Naive thymus-derived CD8-positive, alpha-beta T cell (primary cell): Measurements from ENCODE around the gene TRMT1. TPM values are rescaled to one million over a fixed set of nuclear protein-coding genes. Genes with fewer than 3 reads are reported as not detected.
A peak's percentile ranks its signal among the peaks of the same experiment; 100 is the strongest.

Experiments used
- ATAC-seq, 2 donors: fragments of 150-1000 bp; cut with Tn5 transposase in 1 of 2; sonication (Bioruptor Pico), chemical (Tn5 transposase) in 1 of 2; 1 replicate in 1 of 2; 2 replicates in 1 of 2; pipeline ENCODE4 v1.10.0; 2021; ENCODE audit warnings: mild to moderate bottlenecking in 2 of 2, moderate library complexity in 2 of 2
- POLR2A ChIA-PET: fragments of 350-600 bp; sonication (Branson Sonifier 250); formaldehyde crosslinking; loops from one replicate; lab custom pipeline; 2021; ENCODE audit warnings: antibody characterized with exemption; lab: Charles Lee
- DNase-seq, 10 donors: peaks; one replicate each; pipeline versions ENCODE4 v3.0.0 to v3.0.0-alpha.2; 2020 to 2022
- H3K27ac Mint-ChIP-seq, 10 donors: one replicate each; pipeline ENCODE4 v1.8.0; 2020 to 2022; ENCODE audit warnings: mild to moderate bottlenecking in 10 of 10, mixed read lengths in 10 of 10, moderate library complexity in 4 of 10, inconsistent platforms in 1 of 10
- H3K27me3 Mint-ChIP-seq, 5 donors: one replicate each; pipeline ENCODE4 v1.8.0; 2021 to 2022; ENCODE audit warnings: mixed read lengths in 5 of 5
- H3K36me3 Mint-ChIP-seq, 3 donors: one replicate each; pipeline ENCODE4 v1.8.0; 2020 to 2022; ENCODE audit warnings: mixed read lengths in 3 of 3, mild to moderate bottlenecking in 2 of 3, inconsistent platforms in 1 of 3
- H3K4me1 Mint-ChIP-seq, 4 donors: one replicate each; pipeline ENCODE4 v1.8.0; 2021 to 2022; ENCODE audit warnings: mixed read lengths in 4 of 4
- H3K4me3 Mint-ChIP-seq, 10 donors: one replicate each; pipeline ENCODE4 v1.8.0; 2020 to 2022; ENCODE audit warnings: mild to moderate bottlenecking in 10 of 10, mixed read lengths in 10 of 10, moderate library complexity in 6 of 10, inconsistent platforms in 1 of 10
- H3K9me3 Mint-ChIP-seq, 9 donors: one replicate each; pipeline ENCODE4 v1.8.0; 2020 to 2022; ENCODE audit warnings: mixed read lengths in 9 of 9, mild to moderate bottlenecking in 3 of 9, inconsistent platforms in 1 of 9, moderate library complexity in 1 of 9
- polyA plus RNA-seq, 3 donors: library from polyadenylated mRNA; unstranded; fragments of 300-500 nt; fragmentation: Illumina TruSeq; gene quantifications; one replicate each; pipeline ENCODE4 v1.2.3, GENCODE V29; 2021
- total RNA-seq, 8 experiments: library from RNA in 2 of 8; stranded (reverse) in 2 of 8; gene quantifications; one replicate each; pipeline ENCODE4 v1.2.3 and lab custom pipeline; 2021 to 2026

The TRMT1 gene
- total and polyA plus RNA-seq, 5 experiments from 2014 or later: 26.1 to 103 (median 35.1) TPM

GRCh38 chr19:13069415-13070359 is 46.9 kb downstream of the TRMT1 start:
- ATAC-seq (no peak), DNase-seq (no peak)
- Mint-ChIP-seq H3K27me3 (peaks cover 0 to 10% (median 0%) of the 10 kb centered on the region in 5 donors), H3K4me1 (peaks cover 0 to 2% (median 0%) of the 10 kb centered on the region in 4 donors), H3K9me3 (no peaks in the 10 kb centered on the region), H3K27ac (peak overlapping the region in 1 of 10 donors; percentile 24), H3K4me3 (no peak overlapping the region), H3K36me3 (peaks cover 0 to 7% (median 0%) of the 10 kb centered on the region in 3 donors)
- POLR2A ChIA-PET: no interaction called here

GRCh38 chr19:13068085-13068846 is 48.3 kb downstream of the TRMT1 start:
- POLR2A ChIA-PET: interaction anchor here (0.5 kb wide), 1 partner anchor 91 kb away, joined by 3 read pairs; no protein-coding TSS in a partner anchor
- peaks cover 0 to 17% (median 5%) of the 10 kb centered on the region in 5 donors for H3K27me3 Mint-ChIP-seq
- peak overlapping the region in 2 of 10 donors; percentile 12 to 56 for H3K27ac Mint-ChIP-seq

GRCh38 chr19:13066933-13067807 is 49.4 kb downstream of the TRMT1 start:
- ATAC-seq: no peak
- peaks cover 0 to under 1% (median 0%) of the 10 kb centered on the region in 3 donors for H3K36me3 Mint-ChIP-seq
- POLR2A ChIA-PET: interaction anchor here (0.6 kb wide), 1 partner anchor 100 kb away, joined by 3 read pairs; no protein-coding TSS in a partner anchor
- peaks cover 0 to 2% (median 0%) of the 10 kb centered on the region in 4 donors for H3K4me1 Mint-ChIP-seq
- DNase-seq: no peak
- H3K9me3 Mint-ChIP-seq: no peaks in the 10 kb centered on the region
- no peak overlapping the region for H3K4me3 Mint-ChIP-seq
- H3K27ac Mint-ChIP-seq: no peak overlapping the region
- peaks cover 2 to 28% (median 9%) of the 10 kb centered on the region in 5 donors for H3K27me3 Mint-ChIP-seq

More at GRCh38 chr19:13068085-13068846, 48.3 kb downstream of the TRMT1 start:
- no peaks in the 10 kb centered on the region for H3K9me3 Mint-ChIP-seq
- H3K4me1 Mint-ChIP-seq: peaks cover 0 to 2% (median 0%) of the 10 kb centered on the region in 4 donors
- ATAC-seq (no peak), DNase-seq (no peak)
- H3K4me3 Mint-ChIP-seq: no peak overlapping the region
- peaks cover 0 to 2% (median 0%) of the 10 kb centered on the region in 3 donors for H3K36me3 Mint-ChIP-seq

- POLR2A ChIA-PET: no interaction called here
- DNase-seq (no peak), ATAC-seq (no peak)
- Mint-ChIP-seq H3K27me3 (peaks cover 2 to 31% (median 12%) of the 10 kb centered on the region in 5 donors), H3K4me3 (no peak overlapping the region), H3K36me3 (no peaks in the 10 kb centered on the region), H3K27ac (no peak overlapping the region), H3K9me3 (no peaks in the 10 kb centered on the region), H3K4me1 (peaks cover 3 to 5% (median 3%) of the 10 kb centered on the region in 4 donors)
Measured at GRCh38 chr19:13066226-13066625, 50.3 kb downstream of the TRMT1 start.

GRCh38 chr19:13064092-13064489 is 52.4 kb downstream of the TRMT1 start:
- peaks cover 4 to 31% (median 12%) of the 10 kb centered on the region in 5 donors for H3K27me3 Mint-ChIP-seq
- H3K36me3 Mint-ChIP-seq: no peaks in the 10 kb centered on the region
- H3K9me3 Mint-ChIP-seq: no peaks in the 10 kb centered on the region
- ATAC-seq (no peak), DNase-seq (no peak)
- H3K27ac Mint-ChIP-seq: peak overlapping the region in 1 of 10 donors; percentile 76
- no peak overlapping the region for H3K4me3 Mint-ChIP-seq
- peaks cover 4 to 11% (median 9%) of the 10 kb centered on the region in 4 donors for H3K4me1 Mint-ChIP-seq
- POLR2A ChIA-PET: no interaction called here

- DNase-seq (no peak), ATAC-seq (no peak)
- peaks cover 4 to 31% (median 12%) of the 10 kb centered on the region in 5 donors for H3K27me3 Mint-ChIP-seq
- no peaks in the 10 kb centered on the region for H3K9me3 Mint-ChIP-seq
- H3K36me3 Mint-ChIP-seq: no peaks in the 10 kb centered on the region
- peak overlapping the region in 1 of 10 donors; percentile 8 for H3K27ac Mint-ChIP-seq
- POLR2A ChIA-PET: no interaction called here
- H3K4me1 Mint-ChIP-seq: peaks cover 3 to 11% (median 9%) of the 10 kb centered on the region in 4 donors
- H3K4me3 Mint-ChIP-seq: no peak overlapping the region
Measured at GRCh38 chr19:13063461-13064091, 53.0 kb downstream of the TRMT1 start.

- no peaks in the 10 kb centered on the region for H3K9me3 Mint-ChIP-seq
Measured at GRCh38 chr19:13062317-13062716, 54.2 kb downstream of the TRMT1 start.

GRCh38 chr19:13060964-13061927 is 55.3 kb downstream of the TRMT1 start:
- Mint-ChIP-seq H3K36me3 (no peaks in the 10 kb centered on the region), H3K27ac (peak overlapping the region in 1 of 10 donors; percentile 52), H3K9me3 (no peaks in the 10 kb centered on the region), H3K27me3 (peaks cover 4 to 31% (median 12%) of the 10 kb centered on the region in 5 donors), H3K4me1 (peaks cover 3 to 11% (median 9%) of the 10 kb centered on the region in 4 donors), H3K4me3 (peak overlapping the region; percentile 70 to 89 (median 83))
- peak; percentile 97 to 99 for ATAC-seq
- POLR2A ChIA-PET: interaction anchor here (0.7 to 1.8 kb wide), 10 partner anchors 33 to 83 kb away, joined by 3 to 8 read pairs (median 4); no protein-coding TSS in a partner anchor
- DNase-seq: peak; percentile 54 to 83 (median 71)

More at GRCh38 chr19:13062317-13062716, 54.2 kb downstream of the TRMT1 start:
- Mint-ChIP-seq H3K36me3 (no peaks in the 10 kb centered on the region), H3K4me3 (no peak overlapping the region), H3K27ac (no peak overlapping the region), H3K4me1 (peaks cover 3 to 11% (median 9%) of the 10 kb centered on the region in 4 donors), H3K27me3 (peaks cover 4 to 31% (median 12%) of the 10 kb centered on the region in 5 donors)
- no peak for DNase-seq
- no peak for ATAC-seq
- POLR2A ChIA-PET: interaction anchor here (1.5 to 1.8 kb wide), 2 partner anchors 48 to 78 kb away, joined by 4 read pairs; no protein-coding TSS in a partner anchor

- Mint-ChIP-seq H3K4me1 (peaks cover 3 to 11% (median 9%) of the 10 kb centered on the region in 4 donors), H3K27ac (no peak overlapping the region), H3K4me3 (peak overlapping the region in 7 of 10 donors; percentile 70 to 89 (median 83)), H3K9me3 (no peaks in the 10 kb centered on the region), H3K27me3 (peaks cover 4 to 28% (median 12%) of the 10 kb centered on the region in 5 donors), H3K36me3 (no peaks in the 10 kb centered on the region)
- no peak for ATAC-seq
- POLR2A ChIA-PET: interaction anchor here (0.7 to 1.6 kb wide), 7 partner anchors 34 to 142 kb away, joined by 3 to 8 read pairs (median 4); partner anchors contain the start of gene SYCE2
- no peak for DNase-seq
Measured at GRCh38 chr19:13060233-13060963, 56.1 kb downstream of the TRMT1 start.
